ENCODE measurements around the gene MRGPRF.

MRGPRF gene

GRCh38 chr11:68960294-68961071 lies 52.6 kb downstream of the MRGPRF start:
- no peak for DNase-seq

- DNase-seq: peak; percentile 51
Measured at GRCh38 chr11:68959465-68960293, 53.4 kb downstream of the MRGPRF start.

- DNase-seq: peak; percentile 9
Measured at GRCh38 chr11:68958211-68958610, 54.8 kb downstream of the MRGPRF start.

GRCh38 chr11:68956547-68957254 lies 56.3 kb downstream of the MRGPRF start:
- no peak for DNase-seq

DNA sequence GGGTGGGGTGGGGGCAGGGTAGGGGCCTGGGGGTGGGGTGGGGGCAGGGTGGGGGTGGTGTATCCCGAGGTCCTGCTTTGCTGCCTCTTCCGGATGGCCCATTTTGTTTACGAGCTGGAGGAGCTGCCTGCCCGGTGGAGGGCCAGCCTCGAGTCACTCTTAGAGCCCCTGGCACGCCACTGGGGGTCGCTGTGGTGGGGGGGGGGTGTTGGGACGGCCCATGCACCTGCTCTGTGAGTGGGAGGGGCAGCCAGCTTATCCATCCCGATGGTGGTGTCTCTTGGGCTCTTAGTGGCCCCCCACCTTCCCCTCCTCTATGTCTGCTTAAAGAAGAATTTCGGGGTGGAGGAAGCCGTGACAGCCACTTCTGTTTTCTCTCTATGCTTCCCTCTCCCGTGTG lies 56.9 kb downstream of the MRGPRF start:
- DNase-seq: no peak

GRCh38 chr11:68955607-68955958 lies 57.5 kb downstream of the MRGPRF start:
- DNase-seq: no peak

DNA sequence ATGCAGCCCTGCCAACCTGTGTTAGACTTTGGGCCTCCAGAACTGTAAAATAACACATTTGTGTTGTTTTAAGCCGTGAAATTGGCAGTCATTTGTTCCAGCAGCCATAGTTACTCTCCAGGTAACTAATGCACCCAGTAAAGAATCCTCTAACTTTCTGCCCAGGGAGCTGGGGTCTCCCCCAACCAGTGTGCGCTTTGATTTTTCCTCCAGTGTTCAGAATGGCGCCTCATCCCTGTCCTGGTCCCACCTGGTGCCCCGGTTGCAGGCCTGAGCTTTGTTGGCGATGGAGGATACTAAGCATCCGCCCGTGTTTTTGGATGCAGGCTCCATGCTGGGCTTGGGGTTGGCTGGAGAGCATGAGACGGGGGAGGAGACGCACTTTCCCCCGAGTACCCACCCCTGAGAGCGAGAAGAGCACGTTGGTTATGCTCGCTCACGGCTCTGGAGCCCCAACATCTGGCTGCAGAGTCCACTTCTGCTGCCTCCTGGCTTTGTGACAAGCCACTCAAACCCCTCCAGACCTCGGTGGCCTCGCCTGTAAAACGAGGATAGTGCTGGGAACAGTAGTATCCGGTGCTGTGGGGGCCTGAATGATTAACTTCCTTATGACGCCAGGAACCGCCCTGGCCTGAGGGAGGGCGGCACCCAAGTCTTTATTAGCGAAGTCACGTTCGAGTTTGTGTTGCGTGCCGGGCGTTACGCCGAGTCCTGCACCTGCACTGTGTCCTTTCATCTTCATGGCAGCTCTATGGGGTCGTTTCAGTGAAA lies 58.0 kb downstream of the MRGPRF start:
- peak; percentile 66 for DNase-seq
